Nephron (organoid): ENCODE measurements around the gene DNAI1.
A peak's percentile ranks its signal among the peaks of the same experiment; 100 is the strongest.

ENCODE experiments used
- H3K27ac Mint-ChIP-seq, 3 experiments: 2 replicates each; pipeline ENCODE4 v1.8.0; 2020; ENCODE audit warnings: mixed read lengths in 3 of 3, mild to moderate bottlenecking in 2 of 3, moderate library complexity in 1 of 3
- H3K27me3 Mint-ChIP-seq: 2 replicates; pipeline ENCODE4 v1.8.0; 2021; ENCODE audit warnings: low read depth, mild to moderate bottlenecking, moderate library complexity, mixed read lengths
- H3K36me3 Mint-ChIP-seq: 2 replicates; pipeline ENCODE4 v1.8.0; 2020; ENCODE audit warnings: low read depth, mixed read lengths
- H3K4me1 Mint-ChIP-seq: 2 replicates; pipeline ENCODE4 v1.8.0; 2020; ENCODE audit warnings: mixed read lengths
- H3K4me3 Mint-ChIP-seq, 3 experiments: 2 replicates each; pipeline ENCODE4 v1.8.0; 2020; ENCODE audit warnings: mild to moderate bottlenecking in 3 of 3, mixed read lengths in 3 of 3, moderate library complexity in 2 of 3
- H3K9me3 Mint-ChIP-seq: 2 replicates; pipeline ENCODE4 v1.8.0; 2020; ENCODE audit warnings: mixed read lengths
- CTCF ChIP-seq, 3 experiments: fragments of 200-600 bp; sonication (generic); IDR thresholded peaks; one replicate each; pipeline ENCODE4 v1.5.0; 2021; ENCODE audit warnings: antibody characterized with exemption in 3 of 3; ENCODE audit not compliant: unreplicated experiment in 3 of 3

The DNAI1 gene

DNA sequence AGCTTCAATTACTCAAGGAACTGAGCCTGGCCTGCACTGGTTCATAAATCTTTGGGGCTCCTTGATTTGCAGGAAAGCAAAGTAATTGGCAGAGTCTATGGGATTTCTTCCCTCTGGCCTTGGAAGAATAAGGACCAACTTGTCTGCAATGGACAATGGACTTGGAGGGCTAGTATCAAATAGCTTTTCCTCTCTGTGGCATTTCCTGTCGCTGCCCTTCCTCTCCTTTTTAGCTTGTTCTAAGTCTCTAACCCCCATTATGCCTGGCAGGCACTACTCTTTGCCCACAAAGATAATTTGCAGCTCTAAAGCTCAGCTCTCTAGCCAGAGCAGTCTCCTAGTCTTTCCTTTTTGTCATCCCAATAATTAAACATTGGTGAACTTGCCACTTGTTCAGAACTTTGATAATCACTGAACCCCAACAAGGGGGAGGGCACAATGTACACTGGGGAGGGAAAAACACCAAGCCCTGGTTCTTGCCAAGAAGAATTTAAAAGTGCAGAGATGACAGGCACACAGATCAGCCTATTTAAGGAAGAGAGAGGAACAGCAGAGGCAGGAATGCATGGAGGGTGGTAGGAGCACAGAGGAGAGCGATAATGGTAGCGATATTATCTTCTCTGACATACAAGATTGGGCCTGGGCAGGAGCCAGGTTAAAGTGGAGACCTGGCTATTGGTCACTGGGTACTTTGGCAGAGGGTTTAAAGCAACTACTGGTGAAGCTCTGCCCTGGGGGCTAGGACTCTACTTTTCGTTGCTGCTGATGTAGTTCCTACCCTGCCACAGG is 38.7 kb upstream of the DNAI1 start:
- no peak overlapping the region for H3K27ac Mint-ChIP-seq
- H3K4me3 Mint-ChIP-seq: no peak overlapping the region
- no peaks in the 10 kb centered on the region for H3K36me3 Mint-ChIP-seq
- no peak for TF ChIP-seq CTCF (IDR thresholded peaks at IDR 0.05; ENCODE audit: unreplicated experiment in 3 of 3)
- no peaks in the 10 kb centered on the region for H3K9me3 Mint-ChIP-seq
- H3K4me1 Mint-ChIP-seq: no peaks in the 10 kb centered on the region
- peaks cover 3% of the 10 kb centered on the region for H3K27me3 Mint-ChIP-seq

DNA sequence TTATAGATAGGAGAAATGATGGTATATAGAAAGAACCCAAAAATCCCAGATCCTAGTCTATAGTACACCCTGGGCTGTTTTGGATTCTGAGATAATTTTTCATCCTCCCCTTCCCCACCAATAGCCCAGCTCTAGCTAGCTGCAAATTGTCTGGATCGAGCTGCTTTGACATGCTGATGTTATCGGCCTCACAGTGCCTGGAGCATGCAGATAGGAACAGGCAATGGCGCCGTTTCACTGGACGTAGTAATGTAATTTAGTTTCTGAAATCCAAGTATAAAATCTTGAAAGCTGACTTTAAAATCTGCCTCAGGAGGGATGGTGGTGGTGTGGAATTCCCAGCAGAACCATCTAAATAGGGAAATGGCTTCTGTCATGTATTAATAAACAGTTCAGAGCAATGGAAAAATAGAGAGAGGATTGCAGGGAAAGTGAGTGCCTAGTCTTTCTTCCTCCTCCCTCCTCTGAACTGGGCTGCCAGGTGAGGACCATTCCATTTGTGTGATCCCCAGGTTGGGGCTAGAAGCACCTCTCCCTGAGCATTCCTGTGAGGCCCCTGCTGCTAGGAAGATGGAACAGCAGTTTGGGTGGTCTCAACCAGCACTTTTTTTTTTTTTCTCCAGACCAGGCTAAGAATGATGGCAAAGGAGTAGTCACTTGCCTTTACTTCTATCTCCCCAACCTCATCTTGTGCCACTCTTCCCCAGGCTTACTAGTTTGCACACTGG is 32.1 kb upstream of the DNAI1 start:
- no peak for TF ChIP-seq CTCF (IDR thresholded peaks at IDR 0.05; ENCODE audit: unreplicated experiment in 3 of 3)
- Mint-ChIP-seq H3K4me3 (no peak overlapping the region), H3K9me3 (no peaks in the 10 kb centered on the region), H3K4me1 (peaks cover 18% of the 10 kb centered on the region), H3K36me3 (no peaks in the 10 kb centered on the region), H3K27ac (no peak overlapping the region), H3K27me3 (peaks cover 3% of the 10 kb centered on the region)

- Mint-ChIP-seq H3K4me3 (no peak overlapping the region), H3K36me3 (no peaks in the 10 kb centered on the region), H3K9me3 (no peaks in the 10 kb centered on the region), H3K27ac (peak overlapping the region in 2 of 3 experiments; percentile 9 to 65), H3K27me3 (no peaks in the 10 kb centered on the region), H3K4me1 (peaks cover 32% of the 10 kb centered on the region)
- TF ChIP-seq CTCF (IDR thresholded peaks at IDR 0.05; ENCODE audit: unreplicated experiment in 3 of 3): no peak
Observed at GRCh38 chr9:34428325-34428958, 30.2 kb upstream of the DNAI1 start.

DNA sequence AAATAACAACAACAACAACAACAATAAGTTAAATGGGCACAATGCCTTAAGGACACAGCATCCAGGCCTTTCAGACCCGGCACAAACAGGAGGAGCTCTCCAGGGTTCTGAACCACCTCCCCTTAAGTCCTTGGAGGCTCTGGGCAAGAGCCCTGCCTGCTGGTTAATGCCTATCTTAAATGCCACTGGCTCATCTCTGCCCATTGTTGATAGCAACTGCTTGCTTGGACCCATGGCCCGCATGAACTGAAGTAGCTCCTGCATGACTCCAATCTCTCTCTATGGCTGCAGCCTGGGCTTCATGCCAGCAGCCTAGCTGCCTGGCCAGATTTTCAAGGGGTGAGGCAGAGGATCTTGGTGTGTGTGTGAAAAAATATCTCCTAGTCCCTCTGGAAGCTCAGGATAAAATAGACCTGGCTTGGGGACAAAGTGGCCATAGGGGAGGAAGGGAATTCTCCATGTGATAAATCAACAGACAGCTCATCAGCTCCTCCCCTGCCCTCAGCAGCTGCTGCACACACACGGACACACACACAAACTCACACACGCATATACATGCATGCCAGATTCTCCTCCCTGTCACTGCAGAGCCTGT is 27.7 kb upstream of the DNAI1 start:
- Mint-ChIP-seq H3K4me1 (peaks cover 34% of the 10 kb centered on the region), H3K9me3 (no peaks in the 10 kb centered on the region), H3K27ac (no peak overlapping the region), H3K4me3 (peak overlapping the region in 1 of 3 experiments; percentile 21), H3K36me3 (no peaks in the 10 kb centered on the region), H3K27me3 (no peaks in the 10 kb centered on the region)
- TF ChIP-seq CTCF (IDR thresholded peaks at IDR 0.05; ENCODE audit: unreplicated experiment in 3 of 3): no peak

DNA sequence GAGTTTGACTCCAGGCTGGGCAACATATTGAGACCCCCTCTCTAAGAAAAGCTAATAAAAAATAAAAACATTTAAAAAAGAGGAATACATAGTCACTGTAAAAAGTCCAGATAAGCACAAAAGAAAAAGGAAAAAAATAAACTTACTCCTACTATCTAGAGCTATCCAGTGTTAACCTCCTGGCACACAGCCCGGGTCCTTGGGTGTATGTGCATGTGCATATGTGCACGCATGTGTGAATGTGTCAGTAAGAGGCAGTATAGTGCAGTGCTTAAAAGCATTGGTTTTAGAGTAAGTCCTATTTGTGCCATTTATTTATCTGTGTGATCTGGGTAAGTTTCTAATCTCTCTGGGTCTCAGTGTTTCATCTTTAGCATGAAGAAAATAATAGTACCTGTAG is 26.9 kb upstream of the DNAI1 start:
- Mint-ChIP-seq H3K27ac (no peak overlapping the region), H3K27me3 (no peaks in the 10 kb centered on the region), H3K9me3 (no peaks in the 10 kb centered on the region), H3K36me3 (no peaks in the 10 kb centered on the region), H3K4me3 (no peak overlapping the region), H3K4me1 (peaks cover 34% of the 10 kb centered on the region)
- no peak for TF ChIP-seq CTCF (IDR thresholded peaks at IDR 0.05; ENCODE audit: unreplicated experiment in 3 of 3)
